HG03060 (cell line): ENCODE measurements around the gene TOR1AIP2.
"Not testable (repeated sequence)": the region's sequence is repeated elsewhere in the genome, so short reads cannot be mapped to it uniquely, and the experiment has no call there.

Experiments used
- ATAC-seq: cut with Tn5 transposase; IDR thresholded peaks from one replicate; pipeline ENCODE4 v1.9.1; 2021; ENCODE audit warnings: low read depth, moderate number of reproducible peaks; ENCODE audit not compliant: unreplicated experiment

The TOR1AIP2 gene

GRCh38 chr1:179876300-179876715 lies 1.3 kb downstream of the TOR1AIP2 start:
- ATAC-seq: no peak

- ATAC-seq: no peak
Measured at GRCh38 chr1:179875596-179876299, 1.9 kb downstream of the TOR1AIP2 start.

- ATAC-seq: no peak
Measured at GRCh38 chr1:179873438-179873851, 4.2 kb downstream of the TOR1AIP2 start.

GRCh38 chr1:179872558-179872957 lies 5.0 kb downstream of the TOR1AIP2 start:
- ATAC-seq: no peak

GRCh38 chr1:179871940-179872339 lies 5.7 kb downstream of the TOR1AIP2 start:
- ATAC-seq: no peak

GRCh38 chr1:179870870-179871269 lies 6.7 kb downstream of the TOR1AIP2 start:
- ATAC-seq: no peak

GRCh38 chr1:179867493-179868330 lies 9.9 kb downstream of the TOR1AIP2 start:
- ATAC-seq: no peak

GRCh38 chr1:179866616-179867015 lies 11.0 kb downstream of the TOR1AIP2 start:
- ATAC-seq: no peak

GRCh38 chr1:179865377-179865776 lies 12.2 kb downstream of the TOR1AIP2 start:
- ATAC-seq: no peak

GRCh38 chr1:179860652-179861051 lies 17.0 kb downstream of the TOR1AIP2 start:
- no peak for ATAC-seq

- ATAC-seq: no peak
Measured at GRCh38 chr1:179857009-179857408, 20.6 kb downstream of the TOR1AIP2 start.

- no peak for ATAC-seq
Measured at GRCh38 chr1:179856296-179856695, 21.3 kb downstream of the TOR1AIP2 start.

- ATAC-seq: not testable (repeated sequence)
Measured at GRCh38 chr1:179855831-179856230, 21.8 kb downstream of the TOR1AIP2 start.

- no peak for ATAC-seq
Measured at GRCh38 chr1:179853102-179853501, 24.5 kb downstream of the TOR1AIP2 start.

- ATAC-seq: no peak
Measured at GRCh38 chr1:179848233-179848632, 29.4 kb downstream of the TOR1AIP2 start.

- no peak for ATAC-seq
Measured at GRCh38 chr1:179840107-179840506, 37.5 kb downstream of the TOR1AIP2 start.

GRCh38 chr1:179836686-179837445 lies 40.7 kb downstream of the TOR1AIP2 start:
- ATAC-seq: not testable (repeated sequence)

GRCh38 chr1:179831852-179832699 lies 45.5 kb downstream of the TOR1AIP2 start:
- no peak for ATAC-seq

- ATAC-seq: no peak
Measured at GRCh38 chr1:179831225-179831624, 46.4 kb downstream of the TOR1AIP2 start.

- ATAC-seq: no peak
Measured at GRCh38 chr1:179828554-179829110, 49.0 kb downstream of the TOR1AIP2 start.
